Stimulated activated CD8-positive, alpha-beta memory T cell treated with anti-CD3 and anti-CD28 coated beads, Interleukin-12 subunit alpha, Interleukin-12 subunit beta, amount 100 ng/mL, for 24 hours (primary cell): ENCODE results near the gene CD24.

ENCODE experiments used
- DNase-seq: peaks from one replicate; pipeline ENCODE4 v3.0.0-alpha.2; 2020; ENCODE audit errors: extremely low read depth

The CD24 gene

DNA sequence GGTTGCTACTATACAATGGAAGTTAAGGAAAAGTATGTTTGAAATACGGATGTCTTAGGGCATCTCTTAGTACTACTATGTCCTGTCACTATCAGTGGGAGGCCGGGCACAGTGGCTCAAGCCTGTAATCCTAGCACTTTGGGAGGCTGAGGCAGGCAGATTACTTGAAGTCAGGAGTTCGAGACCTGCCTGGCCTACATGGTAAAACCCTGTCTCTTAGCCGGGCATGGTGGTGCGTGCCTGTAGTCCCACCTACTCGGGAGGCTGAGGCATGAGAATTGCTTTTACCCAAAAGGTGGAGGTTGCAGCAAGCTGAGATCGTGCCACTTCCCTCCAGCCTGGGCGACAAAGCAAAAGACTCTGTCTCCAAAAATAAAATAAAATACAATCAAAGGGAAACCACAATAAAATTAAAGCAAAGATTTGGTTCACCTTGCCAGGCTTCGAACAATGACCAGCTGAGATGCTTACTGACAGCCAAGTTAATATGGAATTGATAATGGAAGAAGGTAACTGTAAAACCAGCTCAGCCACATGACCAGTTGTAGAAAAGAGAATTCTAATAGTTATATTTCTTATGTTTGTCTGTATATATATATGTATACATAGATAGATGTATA lies 6.5 kb downstream of the CD24 start:
- no peak for DNase-seq

DNA sequence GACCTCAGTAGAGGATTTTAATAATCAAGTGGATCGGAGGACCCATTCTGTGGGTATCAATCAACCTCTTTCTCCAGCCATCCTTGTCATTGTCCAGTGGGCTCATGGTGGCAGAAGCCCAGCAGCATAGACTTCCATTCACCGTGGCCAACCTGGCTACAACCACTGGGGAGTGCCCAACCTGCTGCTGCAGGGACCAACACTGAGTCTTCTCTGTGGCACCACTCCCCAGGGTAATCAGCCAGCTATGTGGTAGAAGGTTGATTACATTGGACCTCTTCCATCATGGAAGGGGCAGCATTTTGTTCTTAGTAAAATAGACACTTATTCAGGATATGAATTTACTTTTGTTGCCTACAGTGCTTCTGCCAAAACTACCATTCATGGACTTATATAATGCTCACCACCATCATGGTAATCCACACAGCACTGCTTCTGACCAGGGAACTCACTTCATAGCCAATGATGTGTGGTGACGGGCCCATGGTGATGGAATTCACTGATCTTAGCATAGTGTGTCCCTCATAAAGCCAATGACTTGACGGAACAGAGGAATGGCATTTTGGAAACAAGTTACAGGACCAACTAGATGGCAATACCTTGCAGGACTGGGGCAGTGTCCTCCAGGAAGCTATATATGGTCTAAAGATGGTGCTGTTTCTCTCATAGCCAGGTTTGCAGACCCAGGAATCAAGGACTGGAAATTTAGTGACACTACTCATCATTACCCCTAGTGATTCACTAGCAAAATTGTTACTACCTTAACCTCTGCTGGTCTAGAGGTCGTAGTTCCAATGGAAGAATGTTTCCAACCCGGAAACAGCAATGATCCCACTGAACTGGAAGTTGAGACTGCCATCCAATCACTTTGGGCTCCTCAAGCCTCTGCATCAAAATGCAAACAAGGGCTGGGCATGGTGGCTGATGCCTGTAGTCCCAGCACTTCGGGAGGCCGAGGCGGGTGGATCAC lies 7.6 kb downstream of the CD24 start:
- DNase-seq = no peak

DNA sequence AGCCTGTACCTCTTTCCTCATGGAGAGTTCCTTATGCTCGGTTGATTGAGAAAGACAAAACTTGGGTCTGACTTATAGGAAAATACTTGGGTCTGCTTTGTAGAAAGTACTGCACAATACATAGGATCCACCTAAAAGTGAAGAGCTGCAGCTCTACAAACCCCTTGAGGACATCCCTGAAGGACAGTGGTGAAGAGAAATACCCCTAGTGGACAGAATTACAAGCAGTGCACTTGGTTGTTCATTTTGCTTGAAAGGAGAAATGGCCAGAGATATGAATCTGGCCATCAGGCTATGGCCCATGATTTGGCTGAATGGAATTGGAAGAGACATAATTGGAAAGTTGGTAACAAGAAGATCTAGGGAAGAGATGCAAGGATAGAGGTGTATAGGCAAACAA lies 8.3 kb downstream of the CD24 start:
- no peak for DNase-seq

GRCh38 chr6:106964954-106965353 lies 9.6 kb downstream of the CD24 start:
- no peak for DNase-seq

DNA sequence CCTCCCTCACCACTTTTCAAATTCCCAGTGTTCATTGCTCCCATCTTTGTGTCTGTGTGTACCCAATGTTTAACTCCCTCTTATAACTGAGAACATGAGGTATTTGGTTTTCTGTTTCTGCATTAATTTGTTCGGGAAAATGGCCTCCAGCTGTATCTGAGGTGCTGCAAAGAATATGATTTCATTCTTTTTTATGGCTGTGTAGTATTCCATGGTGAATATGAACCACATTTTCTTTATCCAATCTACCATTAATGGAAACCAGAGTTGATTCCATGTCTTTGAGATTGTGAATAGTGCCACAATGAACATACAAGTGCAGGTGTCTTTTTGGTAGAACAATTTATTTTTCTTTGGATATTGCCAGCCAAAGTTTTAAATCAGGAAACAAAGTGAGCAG lies 10.4 kb downstream of the CD24 start:
- no peak for DNase-seq

GRCh38 chr6:106963544-106963943 lies 11.0 kb downstream of the CD24 start:
- no peak for DNase-seq

GRCh38 chr6:106961801-106962200 lies 12.7 kb downstream of the CD24 start:
- no peak for DNase-seq

GRCh38 chr6:106961136-106961535 lies 13.4 kb downstream of the CD24 start:
- DNase-seq = no peak

- no peak for DNase-seq
These were observed 14.5 kb downstream of the CD24 start for GRCh38 chr6:106959985-106960384.

DNA sequence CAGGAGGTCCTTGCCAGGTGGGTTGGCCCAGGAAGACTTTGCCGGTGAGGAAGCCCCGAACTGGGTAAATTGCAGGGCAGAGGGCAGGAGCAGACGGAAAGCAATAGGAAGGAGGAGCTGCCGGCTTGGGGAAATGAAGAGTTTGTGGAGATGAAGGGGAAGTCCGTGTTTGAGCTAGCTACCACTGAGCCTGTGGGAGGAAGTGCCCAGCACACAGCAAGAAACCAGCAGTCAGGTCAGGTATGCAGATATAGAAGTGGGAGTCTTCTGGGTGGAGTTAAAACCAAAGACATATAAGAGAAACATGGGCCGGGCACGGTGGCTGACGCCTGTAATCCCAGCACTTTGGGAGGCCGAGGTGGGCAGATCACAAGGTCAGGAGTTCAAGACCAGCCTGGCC lies 34.7 kb downstream of the CD24 start:
- no peak for DNase-seq

DNA sequence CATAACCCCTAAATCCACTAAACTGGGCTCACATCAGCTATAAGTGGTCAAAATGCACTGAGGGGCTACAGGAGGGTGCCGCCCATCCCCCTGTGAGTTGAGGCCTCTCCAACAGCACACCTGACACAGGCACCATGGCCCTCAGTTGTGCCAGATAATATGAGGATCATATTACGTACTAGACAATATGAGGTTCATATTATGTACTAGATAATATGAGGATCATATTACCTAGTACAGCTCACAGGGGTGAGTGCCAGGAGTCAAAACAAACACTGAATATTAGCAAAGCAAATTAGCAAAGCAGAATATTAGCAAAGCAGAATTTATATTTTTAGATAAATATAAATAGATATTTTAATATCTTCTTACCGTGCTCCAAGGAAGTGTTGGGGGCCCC lies 35.3 kb downstream of the CD24 start:
- DNase-seq = no peak

DNA sequence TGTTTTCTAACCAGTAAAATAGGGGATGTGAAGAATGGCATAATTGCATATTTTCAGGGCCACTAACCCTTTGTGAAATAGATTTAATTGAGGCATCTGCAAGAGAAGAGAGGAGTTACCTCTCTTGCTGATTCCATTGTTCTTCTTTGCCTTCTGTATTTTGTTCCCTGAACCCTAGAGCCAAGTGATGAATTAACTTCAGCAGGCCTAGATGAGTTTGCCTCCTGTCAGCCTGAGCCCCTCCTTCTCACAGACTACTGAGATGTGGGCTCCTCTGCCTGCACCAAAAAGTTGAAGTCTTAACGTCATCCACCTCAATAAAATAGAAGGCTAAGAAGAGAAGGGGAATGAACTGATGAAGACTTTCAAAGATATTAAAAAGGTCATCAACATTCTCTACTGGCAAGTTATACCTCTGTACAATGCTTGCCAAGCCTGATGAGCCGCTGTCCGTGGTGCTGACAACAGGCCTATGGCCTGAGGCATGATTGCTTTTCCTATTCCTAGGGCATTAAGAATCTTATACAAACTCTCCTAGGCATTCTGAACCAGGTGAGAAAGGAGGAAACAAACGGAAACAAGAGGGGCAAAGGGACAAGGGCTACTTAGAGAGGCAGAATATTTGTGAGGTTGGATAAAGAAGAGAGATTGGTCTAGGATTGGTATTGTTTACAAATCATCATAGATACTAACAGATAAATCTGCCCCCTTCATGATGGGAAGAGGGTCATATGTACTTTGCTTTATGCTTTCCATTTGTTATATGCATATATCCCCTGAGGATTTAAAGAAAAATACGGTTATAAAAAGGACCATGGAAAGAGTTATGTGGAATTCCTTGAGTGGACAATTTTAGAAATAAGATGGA lies 46.8 kb downstream of the CD24 start:
- DNase-seq = no peak

DNA sequence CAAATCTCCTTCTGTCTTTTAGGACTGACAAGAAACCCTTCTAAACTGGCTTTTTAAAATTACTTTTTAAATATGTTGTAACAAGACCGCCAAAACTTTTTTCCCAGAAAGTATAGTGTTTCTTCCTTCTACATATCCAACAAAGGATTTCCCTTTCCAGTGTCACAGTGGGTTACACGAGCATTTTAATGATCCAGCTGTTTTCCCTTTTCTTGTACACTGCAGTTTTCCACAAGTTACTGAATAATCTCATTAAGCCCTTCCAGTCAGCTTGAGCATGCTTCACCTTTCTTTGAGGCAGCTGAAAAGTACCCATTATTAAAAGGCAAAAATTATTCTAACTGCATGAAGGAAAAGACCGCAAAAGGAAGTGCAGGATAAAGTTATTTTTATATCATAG lies 48.6 kb downstream of the CD24 start:
- DNase-seq = no peak

DNA sequence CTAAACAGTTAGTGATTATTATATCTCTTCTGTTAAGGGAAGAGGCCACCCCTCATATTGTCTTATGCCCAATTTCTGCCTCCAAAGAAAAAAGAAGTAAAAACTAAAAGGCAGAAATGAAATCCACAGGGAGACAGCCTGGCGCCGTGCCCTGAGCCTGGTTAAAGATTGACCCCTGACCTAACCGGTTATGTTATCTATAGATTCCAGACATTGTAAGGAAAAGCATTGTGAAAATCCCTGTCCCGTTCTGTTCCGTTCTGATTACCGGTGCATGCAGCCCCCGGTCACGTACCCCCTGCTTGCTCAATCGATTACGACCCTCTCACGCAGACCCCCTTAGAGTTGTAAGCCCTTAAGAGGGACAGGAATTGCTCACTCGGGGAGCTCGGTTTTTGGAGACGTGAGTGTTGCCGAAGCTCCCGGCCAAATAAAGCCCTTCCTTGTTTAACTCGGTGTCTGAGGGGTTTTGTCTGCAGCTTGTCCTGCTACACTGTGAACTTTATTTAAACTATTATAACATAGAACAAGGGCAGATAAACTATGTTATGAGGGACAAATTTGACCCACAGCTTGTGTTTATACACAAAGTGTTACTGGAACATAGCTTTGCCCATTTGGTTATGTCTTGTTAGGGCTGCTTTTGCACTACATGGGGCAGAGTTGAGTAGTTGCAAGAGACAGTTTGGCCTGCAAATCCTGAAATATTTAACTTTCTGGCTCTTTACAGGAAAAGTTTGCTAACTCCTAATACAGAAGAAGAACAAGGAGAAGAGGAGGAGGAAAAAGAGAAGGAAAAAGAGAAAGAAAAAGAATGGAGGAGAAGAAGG lies 49.6 kb downstream of the CD24 start:
- no peak for DNase-seq

GRCh38 chr6:106922626-106923025 lies 51.9 kb downstream of the CD24 start:
- no peak for DNase-seq
